SIG-M5 treated with dmso at 0.1 percent for 504 hours (cell line): Measurements from ENCODE around the gene CLEC9A.
"Not testable (repeated sequence)": the region's sequence is repeated elsewhere in the genome, so short reads cannot be mapped to it uniquely, and the experiment has no call there.

Experiments used
- DNase-seq: peaks from one replicate; lab custom pipeline; 2025; ENCODE audit not compliant: unreplicated experiment; lab: John Stamatoyannopoulos, UW

CLEC9A gene

DNA sequence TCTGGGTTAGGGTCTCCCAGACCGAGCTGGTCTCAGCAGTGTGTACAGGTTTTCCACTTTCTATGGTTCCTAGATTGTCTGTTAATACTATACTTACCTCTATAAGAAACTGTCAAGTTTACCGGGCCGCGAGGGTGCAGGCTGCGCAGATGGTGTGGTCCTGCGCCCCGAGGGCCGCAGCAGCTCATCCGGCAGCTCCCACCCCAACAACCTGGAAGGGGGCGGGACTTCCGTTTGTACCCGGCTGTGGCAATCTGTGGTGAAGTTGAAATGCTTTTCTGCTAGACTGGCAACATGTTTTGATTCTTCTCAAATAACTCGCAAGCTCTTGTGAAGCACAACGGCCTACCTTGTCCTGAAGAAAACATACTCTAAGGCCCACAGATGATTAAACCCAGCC lies at the start of gene CLEC9A:
Gene CLEC9A, plus strand, starts transcription at position 237 of the 400 bp plus-strand sequence. CDS start 22,006 bp downstream, outside the sequence.
- DNase-seq = no peak

DNA sequence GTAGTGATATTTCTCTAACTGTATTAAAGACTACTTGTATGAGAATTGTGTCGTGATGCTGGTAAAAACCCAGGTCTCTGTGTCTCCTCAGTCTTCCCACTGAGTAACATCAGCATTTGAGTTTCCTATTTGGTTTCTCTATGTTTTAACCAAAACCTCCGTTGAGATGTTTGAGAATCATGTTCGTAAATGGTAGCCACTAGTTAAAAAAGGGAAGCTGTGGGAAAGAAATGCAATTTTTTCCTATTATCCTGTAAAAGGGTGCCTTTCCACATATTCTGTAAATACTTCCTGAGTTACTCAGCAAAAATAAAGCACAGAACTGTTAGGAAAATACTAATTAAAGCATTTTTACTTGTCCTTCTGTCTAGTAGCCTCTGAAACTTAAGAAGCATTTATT lies 38.6 kb upstream of the CLEC9A start:
- DNase-seq = peak; percentile 32

DNA sequence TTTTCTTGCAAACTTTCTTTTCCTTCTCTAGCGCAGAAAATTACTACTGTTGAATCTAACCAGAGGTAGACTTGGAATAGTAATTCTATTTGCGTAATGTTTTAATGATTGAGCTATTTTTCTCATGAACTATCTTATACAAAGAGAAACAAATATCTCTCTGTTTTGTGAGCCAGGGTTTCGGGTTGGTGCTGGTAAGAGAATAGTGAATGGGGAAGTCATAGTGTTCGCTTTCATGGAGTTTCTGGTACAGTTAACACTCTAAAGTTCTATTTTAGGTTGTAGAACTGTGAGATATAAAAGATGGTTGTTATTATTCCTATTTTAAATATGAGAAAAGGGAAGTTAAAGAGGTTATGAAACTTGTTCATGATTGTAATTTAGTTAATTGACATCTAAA lies 38.2 kb upstream of the CLEC9A start:
- peak; percentile 45 for DNase-seq

GRCh38 chr12:9999016-9999415 lies 31.5 kb upstream of the CLEC9A start, which contains the start of gene CLEC1B:
CLEC1B (minus strand) TSS chr12:9999121; CDS start chr12:9999100, 21 bp downstream.
- DNase-seq = no peak

- no peak for DNase-seq
Measured at GRCh38 chr12:10001171-10001776, 29.2 kb upstream of the CLEC9A start.

DNA sequence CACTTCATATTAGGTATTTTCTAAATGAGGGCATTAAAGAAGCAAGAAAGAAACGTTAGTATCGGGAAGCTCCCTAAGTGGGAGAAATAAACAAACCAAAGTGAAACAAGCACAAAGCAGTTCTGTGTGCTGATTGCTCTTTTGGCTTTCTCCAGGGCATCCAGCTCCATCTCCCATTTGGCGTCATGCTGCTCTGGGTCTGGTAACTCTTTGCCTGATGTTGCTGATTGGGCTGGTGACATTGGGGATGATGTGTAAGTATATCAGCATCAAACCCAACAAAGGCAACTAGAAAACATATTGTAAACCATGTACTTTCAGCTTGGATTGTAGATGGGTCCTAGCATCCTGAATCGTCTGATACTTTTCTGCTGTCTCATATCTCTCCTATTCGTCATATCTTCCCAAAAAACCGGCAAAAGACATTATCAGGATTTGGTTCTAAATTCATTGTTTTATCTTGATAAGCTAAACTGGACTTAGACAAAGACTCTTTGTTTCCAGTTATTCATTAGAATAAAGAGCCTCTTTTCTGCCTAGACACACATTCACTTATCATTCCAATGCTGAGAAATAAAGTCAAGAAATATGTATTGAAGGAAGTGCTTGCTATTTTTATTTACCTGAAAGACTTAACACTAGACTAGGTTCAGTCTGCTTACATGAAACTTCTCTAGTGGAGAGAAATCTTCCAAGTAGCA lies 17.7 kb upstream of the CLEC9A start:
- DNase-seq = no peak

DNA sequence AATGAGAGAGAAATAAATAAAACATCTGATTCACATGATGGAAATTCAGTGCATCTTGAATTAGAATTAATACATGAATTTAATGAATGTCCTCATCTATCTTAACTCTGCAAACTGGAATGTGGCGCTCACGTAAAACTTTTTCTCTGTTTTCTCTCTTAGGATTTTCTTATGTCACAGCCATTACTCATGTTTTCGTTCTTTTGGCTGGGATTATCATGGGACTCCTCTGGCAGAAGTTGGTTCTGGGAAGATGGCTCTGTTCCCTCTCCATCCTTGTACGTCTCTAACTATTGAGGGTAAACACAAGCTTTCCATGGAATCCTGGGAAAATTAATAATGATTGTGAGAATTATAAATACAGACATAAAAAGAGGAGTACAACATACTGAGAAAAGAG lies 15.0 kb upstream of the CLEC9A start:
- DNase-seq = no peak

- no peak for DNase-seq
Measured at GRCh38 chr12:10016881-10017280, 13.6 kb upstream of the CLEC9A start.

DNA sequence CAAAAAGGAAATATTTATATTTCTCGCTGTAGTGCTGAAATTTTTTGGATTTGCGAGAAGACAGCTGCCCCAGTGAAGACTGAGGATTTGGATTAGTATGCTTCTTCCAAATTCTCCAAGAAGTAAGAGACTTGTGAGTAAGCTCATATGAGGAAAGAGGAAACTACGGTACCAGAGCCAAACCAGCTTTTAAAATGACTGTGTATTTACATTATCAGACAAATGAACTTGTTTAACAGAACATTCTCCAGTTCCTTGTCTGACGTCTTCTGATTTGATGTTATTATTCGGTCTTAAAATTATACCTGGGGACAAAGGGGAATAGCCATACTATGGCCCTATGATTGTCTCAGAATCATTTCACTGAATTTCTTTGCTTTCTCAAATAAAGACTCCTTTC lies 12.1 kb upstream of the CLEC9A start:
- peak; percentile 21 for DNase-seq

GRCh38 chr12:10021342-10021741 lies 9.1 kb upstream of the CLEC9A start:
- no peak for DNase-seq

- peak; percentile 38 for DNase-seq
Measured at GRCh38 chr12:10025236-10025635, 5.2 kb upstream of the CLEC9A start.

DNA sequence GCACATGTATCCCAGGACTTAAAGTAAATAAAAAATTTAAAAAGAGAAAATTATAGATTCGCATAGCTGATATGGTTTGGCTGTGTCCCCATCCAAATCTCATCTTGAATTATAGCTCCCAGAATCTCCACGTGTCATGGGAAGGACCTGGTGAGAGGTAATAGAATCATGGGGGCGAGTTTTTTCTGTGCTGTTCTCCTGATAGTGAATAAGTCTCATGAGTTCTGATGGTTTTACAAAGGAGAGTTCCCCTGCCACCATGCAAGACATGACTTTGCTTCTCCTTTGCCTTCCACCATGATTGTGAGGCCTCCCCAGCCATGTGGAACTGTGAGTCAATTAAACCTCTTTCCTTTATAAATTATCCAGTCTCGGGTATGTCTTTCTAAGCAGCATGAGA lies 3.8 kb upstream of the CLEC9A start:
- not testable (repeated sequence) for DNase-seq

DNA sequence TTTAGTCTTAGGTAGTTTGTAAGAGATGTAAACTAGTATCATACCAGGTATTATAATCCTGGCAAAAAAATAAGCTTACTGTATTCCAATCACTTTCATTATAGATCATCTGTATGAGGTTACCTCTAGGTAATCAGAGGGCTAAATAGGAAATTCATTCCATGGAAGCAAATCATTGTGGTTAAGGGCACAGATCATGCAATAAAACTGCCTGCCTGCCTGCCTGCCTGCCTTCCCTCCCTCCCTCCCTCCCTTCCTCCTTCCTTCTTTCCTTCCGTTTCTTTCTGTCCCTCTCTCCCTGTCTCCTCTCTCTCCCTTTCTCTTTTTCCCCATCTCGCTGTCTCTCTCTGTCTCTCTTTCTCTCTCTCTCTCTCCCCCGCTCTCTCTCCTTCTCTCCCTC lies 3.2 kb upstream of the CLEC9A start:
- peak; percentile 80 for DNase-seq

DNA sequence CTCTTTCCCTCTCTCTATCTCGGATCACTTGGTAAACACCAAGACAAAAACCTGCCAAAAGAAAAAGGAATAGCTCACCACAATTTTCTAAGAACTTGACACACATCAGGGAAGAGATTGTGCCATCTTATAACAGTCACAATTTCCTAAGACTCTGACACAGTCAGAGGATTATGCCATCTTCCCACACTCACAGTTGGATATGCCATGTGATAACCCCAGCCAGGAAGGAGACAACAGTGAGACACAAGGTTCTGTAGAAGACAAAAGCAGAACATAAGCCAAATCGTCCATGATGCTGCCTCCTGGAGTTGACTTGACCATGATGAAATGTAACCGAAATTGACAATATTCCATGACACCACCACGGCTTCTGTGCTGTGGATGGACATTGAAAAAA lies 2.8 kb upstream of the CLEC9A start:
- peak; percentile 98 for DNase-seq

DNA sequence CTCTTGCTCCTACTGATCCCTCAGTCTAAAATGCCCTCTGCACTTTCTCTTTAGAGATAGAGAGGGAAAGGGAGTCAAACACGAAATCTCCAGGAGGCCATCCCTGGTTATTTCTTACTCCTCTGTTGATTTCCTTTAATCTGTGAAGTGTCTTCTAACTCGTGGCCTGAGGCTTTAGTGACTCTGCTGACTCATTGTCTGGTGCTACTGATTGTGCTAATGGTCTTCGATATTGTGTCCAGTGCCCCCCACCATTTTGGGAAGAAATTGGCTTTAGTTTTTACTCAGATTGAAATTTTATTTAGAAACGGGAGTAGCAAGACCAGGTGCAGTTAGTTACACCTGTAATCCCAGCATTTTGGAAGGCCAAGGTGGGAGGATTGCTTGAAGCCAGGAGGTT lies 839 bp downstream of the CLEC9A start:
- DNase-seq = no peak

DNA sequence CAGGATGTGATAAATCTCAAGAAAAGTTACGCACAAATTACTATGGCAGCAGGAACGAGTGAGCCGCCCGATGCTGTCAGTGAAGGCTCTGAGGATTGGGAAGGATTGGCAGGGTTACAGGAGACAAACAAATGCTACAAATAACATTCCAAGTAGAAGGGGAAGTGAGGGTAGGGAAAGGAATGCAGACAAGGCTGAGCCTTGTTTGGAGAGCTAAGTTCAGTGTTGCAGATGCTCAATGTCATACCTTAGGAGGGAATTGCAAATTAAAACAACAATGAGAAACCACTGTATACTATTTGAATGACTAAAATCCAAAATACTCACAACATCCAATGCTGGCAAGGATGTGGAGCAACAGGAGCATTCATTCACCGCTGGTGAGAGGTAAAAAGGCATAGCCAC lies 1.3 kb downstream of the CLEC9A start:
- DNase-seq = no peak

DNA sequence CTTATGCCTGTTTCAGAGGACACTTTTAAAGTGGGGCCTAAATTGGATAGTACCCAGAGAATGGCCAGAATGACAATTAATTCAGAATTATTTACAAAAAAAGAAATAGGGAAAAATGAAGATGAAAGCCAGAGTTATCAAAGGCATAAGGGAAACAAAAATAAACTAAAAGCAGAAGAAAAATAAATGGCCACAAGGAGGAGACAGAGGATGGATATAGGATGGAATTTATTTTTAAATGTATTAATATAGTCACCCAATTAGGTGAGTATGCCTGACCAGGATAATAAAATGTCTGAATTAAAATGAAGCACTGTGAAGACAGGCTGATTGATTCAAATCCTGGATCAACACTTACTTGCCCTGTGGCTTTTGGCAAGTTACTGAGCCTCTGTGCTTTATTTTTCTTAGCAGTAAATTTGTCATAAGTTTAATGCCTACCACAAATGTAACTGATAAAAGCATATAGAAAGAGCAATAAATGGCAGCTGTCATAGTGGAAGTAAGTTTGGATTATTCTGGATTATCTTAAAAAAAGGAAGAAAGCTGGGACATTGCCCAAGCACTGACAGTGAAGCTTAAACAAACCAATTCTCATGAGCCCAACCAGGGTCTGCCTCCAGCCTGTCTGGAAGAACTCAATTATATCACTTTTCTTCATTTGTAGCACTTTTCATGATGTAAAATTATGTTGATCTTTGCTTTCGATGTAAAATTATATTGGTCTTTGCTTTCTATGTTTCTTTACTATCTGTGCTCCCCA lies 3.5 kb downstream of the CLEC9A start:
- peak; percentile 37 for DNase-seq

DNA sequence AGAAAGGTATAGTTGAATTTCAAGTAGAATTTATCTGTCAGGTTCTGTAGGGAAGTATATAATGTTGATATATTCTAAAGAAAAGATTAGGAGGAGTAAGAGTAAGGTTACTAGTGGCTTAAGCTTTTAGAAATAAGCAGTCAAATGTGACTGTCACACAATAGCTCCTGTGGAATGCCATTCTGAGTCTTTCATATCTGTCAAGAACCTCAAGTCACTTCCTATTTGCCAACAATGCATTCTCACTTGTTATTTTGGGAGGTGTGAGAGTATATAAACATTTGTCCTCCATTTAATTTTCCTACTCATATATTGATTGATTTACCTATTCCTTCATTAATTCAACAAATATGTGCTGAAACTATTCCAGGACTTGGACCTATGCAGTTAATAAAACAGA lies 11.7 kb downstream of the CLEC9A start:
- no peak for DNase-seq

- DNase-seq = peak; percentile 83
Measured at GRCh38 chr12:10048526-10048925, 18.0 kb downstream of the CLEC9A start.

DNA sequence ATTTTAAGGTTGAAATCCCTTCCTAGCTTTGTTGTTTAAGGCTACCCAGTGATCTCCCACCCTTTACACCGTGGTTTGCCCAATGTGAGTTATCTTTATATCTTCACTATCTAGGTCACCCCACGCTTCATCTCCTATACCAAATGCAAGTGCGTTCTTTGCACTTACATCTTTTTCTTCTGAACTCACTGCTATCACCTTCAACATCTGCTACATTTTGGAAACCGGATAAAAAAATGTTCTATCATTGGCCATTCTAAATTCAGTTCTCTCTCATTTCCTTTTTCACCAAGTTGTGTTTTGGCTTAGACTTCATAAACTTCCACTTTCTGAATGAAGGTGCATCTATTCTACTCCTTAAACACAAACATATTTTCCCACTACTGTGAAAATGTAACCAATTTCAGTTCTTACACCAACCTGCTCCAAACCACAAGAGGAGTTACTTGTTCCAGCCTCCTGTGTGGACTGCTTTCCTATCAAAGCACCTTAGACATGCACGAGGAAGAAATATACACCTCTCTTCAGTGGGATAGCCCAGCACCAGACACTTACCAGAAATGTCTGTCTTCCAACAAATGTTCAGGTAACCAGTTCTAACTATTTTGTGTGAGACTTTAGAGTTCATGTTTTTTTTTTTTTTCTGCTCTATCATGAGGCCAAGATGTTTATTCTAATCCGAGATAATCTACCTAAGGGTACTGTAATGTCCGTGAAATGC lies 21.9 kb downstream of the CLEC9A start:
- DNase-seq = no peak

- no peak for DNase-seq
Measured at GRCh38 chr12:10058387-10058786, 27.9 kb downstream of the CLEC9A start.
